Measurements from ENCODE around the gene PTOV1. TPM values are rescaled to one million over a fixed set of nuclear protein-coding genes. Genes with fewer than 3 reads are reported as not detected.

The PTOV1 gene
- total RNA-seq, 1 experiment from 2014 or later, result 114 TPM

- in situ Hi-C loops (cut with HindIII; ENCODE audit: low pct_unique_long_range_greater_than_20kb, low sequenced_read_pairs), result no loop called here
- ChIA-PET CTCF (no interaction called here), POLR2A (no interaction called here)
- H3K27me3 ChIP-seq (ENCODE audit: control insufficient read depth, insufficient read depth, low read length), result no peaks in the 10 kb centered on the region
- no peak overlapping the region for H3K27ac ChIP-seq (ENCODE audit: low read length)
- no TSS peak for BruUV-seq (replicated peaks)
- no peaks in the 10 kb centered on the region; the same call in 1 of the 2 replicates for H3K4me1 ChIP-seq (ENCODE audit: control insufficient read depth, insufficient read depth, low read length)
- DNase-seq (ENCODE audit: low read depth, low spot score) (no peak), ATAC-seq (no peak)
- intact Hi-C loops (cut with micrococcal nuclease; ENCODE audit: unreplicated experiment), result no loop called here
- no peaks in the 10 kb centered on the region; the same call in 1 of the 2 replicates for H3K36me3 ChIP-seq (ENCODE audit: control insufficient read depth, insufficient read depth, low read length)
- H3K4me3 ChIP-seq (ENCODE audit: low read depth in 2 of 2, low read length in 2 of 2), result no peak overlapping the region
- no peak for TF ChIP-seq CTCF (IDR thresholded peaks at IDR 0.05)
- no peak for TF ChIP-seq POLR2AphosphoS5 (IDR thresholded peaks at IDR 0.05; ENCODE audit: low read depth, low read length)
- no peak for TF ChIP-seq SIN3A (IDR thresholded peaks at IDR 0.05; ENCODE audit: borderline replicate concordance, insufficient read depth, low read depth, low read length)
- no peak for TF ChIP-seq TCF7L2 (IDR thresholded peaks at IDR 0.05; ENCODE audit: low read depth, low read length)
- no peak for TF ChIP-seq REST (IDR thresholded peaks at IDR 0.05; ENCODE audit: insufficient read depth in 1 of 2, low read depth in 2 of 2, low read length in 1 of 2)
- H3K9me3 ChIP-seq (ENCODE audit: control insufficient read depth, insufficient read depth, low read depth, low read length), result no peaks in the 10 kb centered on the region
Measured at GRCh38 chr19:49843265-49843664, 7.7 kb upstream of the PTOV1 start.

- BruUV-seq (replicated peaks), result no TSS peak
- Histone ChIP-seq H3K9me3 (ENCODE audit: control insufficient read depth, insufficient read depth, low read depth, low read length) (no peaks in the 10 kb centered on the region), H3K4me1 (ENCODE audit: control insufficient read depth, insufficient read depth, low read length) (no peaks in the 10 kb centered on the region; the same call in 1 of the 2 replicates), H3K27me3 (ENCODE audit: control insufficient read depth, insufficient read depth, low read length) (no peaks in the 10 kb centered on the region), H3K4me3 (ENCODE audit: low read depth in 2 of 2, low read length in 2 of 2) (no peak overlapping the region), H3K27ac (ENCODE audit: low read length) (no peak overlapping the region), H3K36me3 (ENCODE audit: control insufficient read depth, insufficient read depth, low read length) (no peaks in the 10 kb centered on the region; the same call in 1 of the 2 replicates)
- DNase-seq (ENCODE audit: low read depth, low spot score) (no peak), ATAC-seq (no peak)
- in situ Hi-C loops (cut with HindIII; ENCODE audit: low pct_unique_long_range_greater_than_20kb, low sequenced_read_pairs) (no loop called here), intact Hi-C loops (cut with micrococcal nuclease; ENCODE audit: unreplicated experiment) (no loop called here)
- TF ChIP-seq REST (IDR thresholded peaks at IDR 0.05; ENCODE audit: insufficient read depth in 1 of 2, low read depth in 2 of 2, low read length in 1 of 2) (no peak), TCF7L2 (IDR thresholded peaks at IDR 0.05; ENCODE audit: low read depth, low read length) (no peak), SIN3A (IDR thresholded peaks at IDR 0.05; ENCODE audit: borderline replicate concordance, insufficient read depth, low read depth, low read length) (no peak), POLR2AphosphoS5 (IDR thresholded peaks at IDR 0.05; ENCODE audit: low read depth, low read length) (no peak), CTCF (IDR thresholded peaks at IDR 0.05) (no peak)
- ChIA-PET CTCF (no interaction called here), POLR2A (no interaction called here)
Measured at GRCh38 chr19:49844138-49845095, 6.5 kb upstream of the PTOV1 start.
